Measurements from ENCODE around the gene PRR32. TPM values are rescaled to one million over a fixed set of nuclear protein-coding genes. Genes with fewer than 3 reads are reported as not detected.

The PRR32 gene
- total RNA-seq, 4 donors from 2014 or later, result not detected

DNA sequence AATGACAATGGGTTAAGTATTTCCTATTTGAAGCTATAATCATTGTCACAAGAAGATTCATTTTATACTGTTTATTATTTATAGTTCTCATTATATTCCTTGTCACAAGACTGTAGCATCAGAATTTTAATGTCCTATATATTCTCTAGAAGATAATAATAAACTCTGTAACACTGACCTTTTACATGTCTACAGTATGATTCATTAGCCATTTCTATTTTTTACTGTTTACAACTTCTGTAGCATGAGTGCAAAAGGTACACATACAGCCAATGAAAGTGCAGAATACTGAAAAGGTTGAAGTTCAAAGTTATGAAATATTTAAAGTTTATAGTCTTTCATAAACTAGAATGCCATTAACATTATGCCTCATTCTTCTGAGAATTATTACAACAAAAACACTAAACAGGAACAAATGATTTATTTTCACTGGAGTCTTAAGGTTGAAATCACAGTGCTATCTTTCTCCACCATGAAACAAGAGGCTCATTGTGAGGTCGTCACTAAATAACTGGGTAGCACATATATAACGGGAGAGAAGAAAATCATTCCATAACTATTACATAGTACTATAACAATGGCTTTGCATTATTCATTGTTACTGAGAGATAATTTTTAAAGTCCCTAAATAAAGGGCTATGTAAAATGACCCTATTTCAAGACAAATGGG, 4.9 kb downstream of the PRR32 start:
- DNase-seq (ENCODE audit: low spot score) (no peak), ATAC-seq (ENCODE audit: low FRiP score) (no peak)
- TF ChIP-seq, protein P1, sequence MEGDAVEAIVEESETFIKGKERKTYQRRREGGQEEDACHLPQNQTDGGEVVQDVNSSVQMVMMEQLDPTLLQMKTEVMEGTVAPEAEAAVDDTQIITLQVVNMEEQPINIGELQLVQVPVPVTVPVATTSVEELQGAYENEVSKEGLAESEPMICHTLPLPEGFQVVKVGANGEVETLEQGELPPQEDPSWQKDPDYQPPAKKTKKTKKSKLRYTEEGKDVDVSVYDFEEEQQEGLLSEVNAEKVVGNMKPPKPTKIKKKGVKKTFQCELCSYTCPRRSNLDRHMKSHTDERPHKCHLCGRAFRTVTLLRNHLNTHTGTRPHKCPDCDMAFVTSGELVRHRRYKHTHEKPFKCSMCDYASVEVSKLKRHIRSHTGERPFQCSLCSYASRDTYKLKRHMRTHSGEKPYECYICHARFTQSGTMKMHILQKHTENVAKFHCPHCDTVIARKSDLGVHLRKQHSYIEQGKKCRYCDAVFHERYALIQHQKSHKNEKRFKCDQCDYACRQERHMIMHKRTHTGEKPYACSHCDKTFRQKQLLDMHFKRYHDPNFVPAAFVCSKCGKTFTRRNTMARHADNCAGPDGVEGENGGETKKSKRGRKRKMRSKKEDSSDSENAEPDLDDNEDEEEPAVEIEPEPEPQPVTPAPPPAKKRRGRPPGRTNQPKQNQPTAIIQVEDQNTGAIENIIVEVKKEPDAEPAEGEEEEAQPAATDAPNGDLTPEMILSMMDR (IDR thresholded peaks at IDR 0.05), result no peak

DNA sequence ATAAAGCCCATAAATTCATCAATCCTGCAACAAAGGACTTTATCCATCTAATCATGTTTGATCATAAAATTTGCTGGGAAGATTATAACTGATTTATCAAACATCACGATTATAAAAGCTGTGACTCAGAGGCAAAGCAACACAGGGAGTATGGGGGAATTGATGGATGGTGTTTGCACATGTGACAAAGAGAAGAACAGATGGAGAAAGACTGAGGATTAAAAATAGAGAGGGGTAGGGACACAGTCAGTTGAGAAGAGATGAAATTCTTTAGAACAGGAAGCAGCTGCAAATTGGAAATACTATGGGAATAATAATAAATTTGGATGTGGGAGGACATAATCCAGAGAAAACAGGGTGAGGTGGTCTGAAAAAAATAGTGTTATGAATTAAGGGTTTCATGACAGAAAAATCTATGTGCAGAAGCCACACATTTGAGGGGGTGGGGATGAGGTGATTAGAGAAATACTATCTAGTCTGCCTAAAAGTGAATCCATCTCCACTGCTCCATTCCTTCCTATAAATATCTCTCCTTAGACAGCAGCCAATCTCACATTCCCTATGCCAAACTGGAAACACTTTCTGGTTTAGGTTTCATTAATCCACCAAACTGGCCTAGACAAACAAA, 6.2 kb downstream of the PRR32 start:
- TF ChIP-seq, protein P1 (IDR thresholded peaks at IDR 0.05), result no peak
- no peak for ATAC-seq (ENCODE audit: low FRiP score)
- DNase-seq (ENCODE audit: low spot score), result no peak

DNA sequence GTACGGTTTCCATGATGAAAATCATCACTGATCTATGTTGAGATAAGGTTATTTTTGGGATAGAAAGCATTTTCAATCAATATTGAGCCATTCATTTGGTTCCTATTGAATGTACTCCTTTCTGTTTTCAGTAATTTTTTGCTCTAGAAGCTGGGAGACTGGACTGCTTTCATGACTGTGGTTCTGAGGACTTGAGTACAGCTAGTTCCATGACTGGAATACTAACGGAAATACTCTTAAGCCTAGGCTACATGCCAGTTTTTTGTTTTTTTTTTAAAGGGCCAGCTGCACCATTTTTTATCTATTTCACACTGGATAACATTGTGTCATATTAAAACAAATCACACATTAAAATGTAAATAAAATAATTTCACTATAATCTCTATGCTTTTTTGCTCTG, 16.7 kb downstream of the PRR32 start:
- ATAC-seq (ENCODE audit: low FRiP score) (no peak), DNase-seq (ENCODE audit: low spot score) (no peak)
- TF ChIP-seq, protein P1 (IDR thresholded peaks at IDR 0.05), result no peak

DNA sequence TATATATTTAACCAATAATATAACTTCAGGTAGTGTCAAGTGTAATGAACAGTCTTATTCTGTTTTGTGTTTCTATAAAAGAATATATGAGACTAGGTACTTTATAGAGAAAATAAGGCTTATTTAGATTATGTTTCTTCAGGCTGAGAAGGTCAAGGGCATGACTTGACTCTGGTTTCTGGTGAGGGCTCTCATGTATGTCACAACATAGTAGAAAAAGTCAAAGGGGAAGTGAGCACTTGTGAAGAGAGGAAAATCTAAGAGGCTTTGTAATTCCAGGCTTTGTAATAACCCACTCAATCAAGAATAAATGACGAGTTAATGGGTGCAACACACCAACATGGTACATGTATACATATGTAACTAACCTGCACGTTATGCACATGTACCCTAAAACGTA, 27.6 kb downstream of the PRR32 start:
- no peak for DNase-seq (ENCODE audit: low spot score)
- TF ChIP-seq, protein P1 (IDR thresholded peaks at IDR 0.05), result no peak
- ATAC-seq (ENCODE audit: low FRiP score), result no peak

DNA sequence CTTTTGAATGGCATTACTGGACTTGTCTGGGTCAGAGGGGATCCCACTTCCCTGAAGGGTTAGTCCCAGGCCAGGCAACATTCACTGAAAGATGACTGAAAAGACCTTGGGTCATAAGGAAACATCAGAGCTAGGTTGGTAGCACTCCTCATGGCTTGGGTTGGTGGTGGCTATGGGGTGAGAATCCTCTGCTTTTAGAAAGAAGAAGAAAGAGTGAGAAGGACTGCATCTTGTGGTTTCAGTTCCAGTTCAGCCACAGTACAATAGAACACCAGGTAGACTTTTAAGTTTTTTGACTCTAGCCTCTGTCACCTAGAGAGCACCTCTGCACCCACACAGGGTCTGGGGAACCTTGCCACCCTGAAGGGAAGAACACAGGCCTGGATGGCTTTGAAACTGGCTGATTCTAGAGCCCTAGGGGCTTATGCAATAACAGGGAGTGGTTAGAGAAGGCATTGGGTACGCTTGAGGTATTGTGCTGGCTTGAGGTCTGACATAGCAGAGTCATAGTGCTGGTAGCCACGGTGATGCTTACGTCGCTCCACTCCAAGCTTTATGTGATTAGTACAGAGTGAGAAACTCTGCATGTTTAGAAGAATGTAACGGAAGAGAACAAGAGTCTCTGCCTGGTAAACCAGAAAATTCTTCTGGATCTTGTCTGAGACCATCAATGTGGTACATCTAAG, 36.5 kb downstream of the PRR32 start:
- TF ChIP-seq, protein P1 (IDR thresholded peaks at IDR 0.05), result no peak
- DNase-seq (ENCODE audit: low spot score) (no peak), ATAC-seq (ENCODE audit: low FRiP score) (no peak)

Data from omental fat pad (tissue), 4 donors.